Neural cell (in vitro differentiated cells): ENCODE data around the gene NPIPA5.

Source experiments
- EP300 ChIP-seq: fragments of 450-650 bp; conservative IDR thresholded peaks from 2 replicates; pipeline ENCODE4 v1.6.1; 2014; ENCODE audit warnings: antibody characterized with exemption, mild to moderate bottlenecking, moderate library complexity; ENCODE audit not compliant: poor library complexity, severe bottlenecking
- POLR2AphosphoS5 ChIP-seq: IDR thresholded peaks from 2 replicates; pipeline ENCODE4 v1.6.1; 2012
- RAD21 ChIP-seq: fragments of 450-650 bp; conservative IDR thresholded peaks from 2 replicates; pipeline ENCODE4 v1.6.1; 2014; ENCODE audit warnings: antibody characterized with exemption, mild to moderate bottlenecking, moderate library complexity
- SMC3 ChIP-seq: fragments of 450-650 bp; conservative IDR thresholded peaks from 2 replicates; pipeline ENCODE4 v1.6.1; 2014; ENCODE audit warnings: antibody characterized with exemption, mild to moderate bottlenecking, moderate library complexity; ENCODE audit not compliant: poor library complexity
- TF ChIP-seq, protein P1 (sequence below): fragments of 450-650 bp; IDR thresholded peaks from 2 replicates; pipeline ENCODE4 v1.5.1; 2014; ENCODE audit warnings: antibody characterized with exemption, mild to moderate bottlenecking, moderate library complexity; ENCODE audit not compliant: poor library complexity, severe bottlenecking
- TF ChIP-seq, protein P2 (sequence below): IDR thresholded peaks from 2 replicates; pipeline ENCODE4 v1.6.1; 2012; ENCODE audit warnings: borderline replicate concordance

DNA sequence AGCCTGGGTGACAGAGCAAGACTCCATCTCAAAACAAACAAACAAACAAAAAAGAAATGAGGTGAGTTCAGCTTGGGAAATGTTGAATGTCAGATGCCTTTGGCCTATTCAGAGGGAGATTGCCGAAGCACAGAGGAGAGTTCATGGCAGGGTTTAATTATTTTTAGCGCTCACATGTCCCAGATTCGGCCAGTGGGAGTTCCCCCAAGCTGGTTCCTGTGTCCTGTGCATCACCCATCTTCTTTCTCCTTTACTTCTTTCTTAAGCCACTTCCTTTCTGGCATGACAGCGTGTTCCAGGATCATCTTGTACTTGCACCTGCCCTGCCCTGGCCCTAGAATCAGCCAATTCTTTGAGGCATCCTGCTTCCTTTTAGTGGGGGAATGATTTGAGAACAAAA lies 26.7 kb upstream of the NPIPA5 start:
- TF ChIP-seq, protein P1, sequence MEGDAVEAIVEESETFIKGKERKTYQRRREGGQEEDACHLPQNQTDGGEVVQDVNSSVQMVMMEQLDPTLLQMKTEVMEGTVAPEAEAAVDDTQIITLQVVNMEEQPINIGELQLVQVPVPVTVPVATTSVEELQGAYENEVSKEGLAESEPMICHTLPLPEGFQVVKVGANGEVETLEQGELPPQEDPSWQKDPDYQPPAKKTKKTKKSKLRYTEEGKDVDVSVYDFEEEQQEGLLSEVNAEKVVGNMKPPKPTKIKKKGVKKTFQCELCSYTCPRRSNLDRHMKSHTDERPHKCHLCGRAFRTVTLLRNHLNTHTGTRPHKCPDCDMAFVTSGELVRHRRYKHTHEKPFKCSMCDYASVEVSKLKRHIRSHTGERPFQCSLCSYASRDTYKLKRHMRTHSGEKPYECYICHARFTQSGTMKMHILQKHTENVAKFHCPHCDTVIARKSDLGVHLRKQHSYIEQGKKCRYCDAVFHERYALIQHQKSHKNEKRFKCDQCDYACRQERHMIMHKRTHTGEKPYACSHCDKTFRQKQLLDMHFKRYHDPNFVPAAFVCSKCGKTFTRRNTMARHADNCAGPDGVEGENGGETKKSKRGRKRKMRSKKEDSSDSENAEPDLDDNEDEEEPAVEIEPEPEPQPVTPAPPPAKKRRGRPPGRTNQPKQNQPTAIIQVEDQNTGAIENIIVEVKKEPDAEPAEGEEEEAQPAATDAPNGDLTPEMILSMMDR, result no peak
- TF ChIP-seq RAD21 (no peak), POLR2AphosphoS5 (no peak), EP300 (no peak), SMC3 (no peak)
- TF ChIP-seq, protein P2, sequence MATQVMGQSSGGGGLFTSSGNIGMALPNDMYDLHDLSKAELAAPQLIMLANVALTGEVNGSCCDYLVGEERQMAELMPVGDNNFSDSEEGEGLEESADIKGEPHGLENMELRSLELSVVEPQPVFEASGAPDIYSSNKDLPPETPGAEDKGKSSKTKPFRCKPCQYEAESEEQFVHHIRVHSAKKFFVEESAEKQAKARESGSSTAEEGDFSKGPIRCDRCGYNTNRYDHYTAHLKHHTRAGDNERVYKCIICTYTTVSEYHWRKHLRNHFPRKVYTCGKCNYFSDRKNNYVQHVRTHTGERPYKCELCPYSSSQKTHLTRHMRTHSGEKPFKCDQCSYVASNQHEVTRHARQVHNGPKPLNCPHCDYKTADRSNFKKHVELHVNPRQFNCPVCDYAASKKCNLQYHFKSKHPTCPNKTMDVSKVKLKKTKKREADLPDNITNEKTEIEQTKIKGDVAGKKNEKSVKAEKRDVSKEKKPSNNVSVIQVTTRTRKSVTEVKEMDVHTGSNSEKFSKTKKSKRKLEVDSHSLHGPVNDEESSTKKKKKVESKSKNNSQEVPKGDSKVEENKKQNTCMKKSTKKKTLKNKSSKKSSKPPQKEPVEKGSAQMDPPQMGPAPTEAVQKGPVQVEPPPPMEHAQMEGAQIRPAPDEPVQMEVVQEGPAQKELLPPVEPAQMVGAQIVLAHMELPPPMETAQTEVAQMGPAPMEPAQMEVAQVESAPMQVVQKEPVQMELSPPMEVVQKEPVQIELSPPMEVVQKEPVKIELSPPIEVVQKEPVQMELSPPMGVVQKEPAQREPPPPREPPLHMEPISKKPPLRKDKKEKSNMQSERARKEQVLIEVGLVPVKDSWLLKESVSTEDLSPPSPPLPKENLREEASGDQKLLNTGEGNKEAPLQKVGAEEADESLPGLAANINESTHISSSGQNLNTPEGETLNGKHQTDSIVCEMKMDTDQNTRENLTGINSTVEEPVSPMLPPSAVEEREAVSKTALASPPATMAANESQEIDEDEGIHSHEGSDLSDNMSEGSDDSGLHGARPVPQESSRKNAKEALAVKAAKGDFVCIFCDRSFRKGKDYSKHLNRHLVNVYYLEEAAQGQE, result no peak
